Neural cell (in vitro differentiated cells): ENCODE results near the gene ANGPTL2. TPM values are rescaled to one million over a fixed set of nuclear protein-coding genes. Genes with fewer than 3 reads are reported as not detected.

Source experiments
- H2AFZ ChIP-seq: fragments of 200-600, 300-800 bp; sonication (generic), shearing (Covaris generic); 2 replicates; pipeline ENCODE4 v1.6.0; 2014; ENCODE audit warnings: low read depth, mild to moderate bottlenecking, antibody characterized with exemption, low read length, moderate library complexity
- H3F3A ChIP-seq: fragments of 200-600 bp; shearing (Covaris generic); 2 replicates; pipeline ENCODE4 v1.6.1; 2016; ENCODE audit warnings: mild to moderate bottlenecking, moderate library complexity, mixed read lengths, antibody characterized with exemption, low read length; ENCODE audit not compliant: insufficient read depth, poor library complexity, severe bottlenecking
- H3K27ac ChIP-seq: fragments of 200-600, 300-800 bp; sonication (generic), shearing (Covaris generic); 2 replicates; pipeline ENCODE4 v1.5.1; 2014; ENCODE audit warnings: mild to moderate bottlenecking, low read length, moderate library complexity
- H3K27me3 ChIP-seq: fragments of 300-800, 200-600 bp; sonication (generic), shearing (Covaris generic); 2 replicates; pipeline ENCODE4 v1.6.0; 2014; ENCODE audit warnings: mild to moderate bottlenecking, low read depth, low read length, moderate library complexity; ENCODE audit not compliant: insufficient read depth
- H3K36me3 ChIP-seq: fragments of 300-800, 200-600 bp; sonication (generic), shearing (Covaris generic); 2 replicates; pipeline ENCODE4 v1.5.1; 2014; ENCODE audit warnings: mild to moderate bottlenecking, antibody characterized with exemption, low read length, moderate library complexity; ENCODE audit not compliant: insufficient read depth
- H3K4me2 ChIP-seq: fragments of 300-800, 200-600 bp; sonication (generic), shearing (Covaris generic); 2 replicates; pipeline ENCODE4 v1.6.0; 2014; ENCODE audit warnings: mild to moderate bottlenecking, low read length
- H3K4me3 ChIP-seq: fragments of 300-800, 200-600 bp; sonication (generic), shearing (Covaris generic); 2 replicates; pipeline ENCODE4 v1.5.1; 2014; ENCODE audit warnings: mild to moderate bottlenecking, low read length, moderate library complexity
- H3K79me2 ChIP-seq: fragments of 200-600 bp; shearing (Covaris generic); replicated peaks from 2 replicates; pipeline ENCODE4 v1.6.0; 2014; ENCODE audit warnings: mild to moderate bottlenecking, low read length, moderate library complexity; ENCODE audit not compliant: insufficient read depth
- H3K9ac ChIP-seq: fragments of 300-800, 200-600 bp; sonication (generic), shearing (Covaris generic); 2 replicates; pipeline ENCODE4 v1.6.1; 2016; ENCODE audit warnings: mild to moderate bottlenecking, low read length, mixed read lengths
- H3K9me2 ChIP-seq: fragments of 200-600 bp; shearing (Covaris generic); 2 replicates; pipeline ENCODE4 v1.6.1; 2016; ENCODE audit warnings: mild to moderate bottlenecking, low read length, mixed read lengths; ENCODE audit not compliant: insufficient read depth
- H3K9me3 ChIP-seq: fragments of 200-600, 300-800 bp; sonication (generic), shearing (Covaris generic); 2 replicates; pipeline ENCODE4 v1.6.1; 2016; ENCODE audit warnings: mild to moderate bottlenecking, mixed run types, low read length, moderate library complexity, mixed read lengths
- H4K20me1 ChIP-seq: fragments of 200-600 bp; shearing (Covaris generic); 2 replicates; pipeline ENCODE4 v1.6.1; 2016; ENCODE audit warnings: mild to moderate bottlenecking, mixed run types; ENCODE audit not compliant: insufficient read depth
- EP300 ChIP-seq: fragments of 450-650 bp; conservative IDR thresholded peaks from 2 replicates; pipeline ENCODE4 v1.6.1; 2014; ENCODE audit warnings: antibody characterized with exemption, mild to moderate bottlenecking, moderate library complexity; ENCODE audit not compliant: poor library complexity, severe bottlenecking
- EZH2 ChIP-seq: fragments of 200-600, 300-800 bp; shearing (Covaris generic), sonication (generic); IDR thresholded peaks from 2 replicates; pipeline ENCODE4 v1.6.1; 2014; ENCODE audit warnings: antibody characterized with exemption, low read length, borderline replicate concordance, mild to moderate bottlenecking; ENCODE audit not compliant: insufficient read depth, poor library complexity, severe bottlenecking
- MXI1 ChIP-seq: fragments of 450-650 bp; conservative IDR thresholded peaks from 2 replicates; pipeline ENCODE4 v1.6.1; 2014; ENCODE audit warnings: antibody characterized with exemption, mild to moderate bottlenecking; ENCODE audit not compliant: poor library complexity, severe bottlenecking
- POLR2AphosphoS5 ChIP-seq: IDR thresholded peaks from 2 replicates; pipeline ENCODE4 v1.6.1; 2012
- RAD21 ChIP-seq: fragments of 450-650 bp; conservative IDR thresholded peaks from 2 replicates; pipeline ENCODE4 v1.6.1; 2014; ENCODE audit warnings: antibody characterized with exemption, mild to moderate bottlenecking, moderate library complexity
- SMC3 ChIP-seq: fragments of 450-650 bp; conservative IDR thresholded peaks from 2 replicates; pipeline ENCODE4 v1.6.1; 2014; ENCODE audit warnings: antibody characterized with exemption, mild to moderate bottlenecking, moderate library complexity; ENCODE audit not compliant: poor library complexity
- TAF1 ChIP-seq: IDR thresholded peaks from 2 replicates; pipeline ENCODE4 v1.6.1; 2012; ENCODE audit warnings: low read depth
- polyA plus RNA-seq: library from polyadenylated mRNA; depleted of rRNA; stranded (reverse); fragments of >200 nt; gene quantifications from 2 replicates; pipeline ENCODE4 v1.2.3, GENCODE V29; 2014
- TF ChIP-seq, protein P1 (sequence below): IDR thresholded peaks from 2 replicates; pipeline ENCODE4 v1.6.1; 2012; ENCODE audit warnings: borderline replicate concordance
- TF ChIP-seq, protein P2 (sequence below): fragments of 450-650 bp; IDR thresholded peaks from 2 replicates; pipeline ENCODE4 v1.5.1; 2014; ENCODE audit warnings: antibody characterized with exemption, mild to moderate bottlenecking, moderate library complexity; ENCODE audit not compliant: poor library complexity, severe bottlenecking

ANGPTL2 gene
- polyA plus RNA-seq, 1 donor from 2014 or later, result not detected

DNA sequence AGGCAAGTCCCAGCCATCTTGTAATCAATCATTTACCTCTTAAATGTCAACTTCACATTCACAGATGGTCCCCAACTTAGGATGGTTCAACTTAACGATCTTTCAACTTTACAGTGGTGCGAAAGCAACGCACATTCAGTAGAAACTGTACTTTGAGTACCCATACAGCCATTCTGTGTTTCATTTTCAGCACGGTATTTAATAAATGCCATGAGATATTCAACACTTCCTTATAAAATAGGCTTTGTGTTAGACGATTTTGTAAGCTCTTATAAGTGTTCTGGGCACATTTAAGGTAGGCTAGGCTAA, 47.1 kb upstream of the ANGPTL2 start:
- Histone ChIP-seq H3K36me3 (peaks cover 7% of the 10 kb centered on the region), H3K27me3 (no peaks in the 10 kb centered on the region), H3K4me2 (no peak overlapping the region), H3K79me2 (no peaks in the 10 kb centered on the region), H4K20me1 (no peaks in the 10 kb centered on the region), H3K9me3 (no peaks in the 10 kb centered on the region), H3K9ac (no peak overlapping the region), H3K4me3 (no peak overlapping the region), H3K27ac (no peak overlapping the region), H2AFZ (no peak overlapping the region), H3K9me2 (no peaks in the 10 kb centered on the region), H3F3A (no peaks in the 10 kb centered on the region)
- TF ChIP-seq, protein P1, sequence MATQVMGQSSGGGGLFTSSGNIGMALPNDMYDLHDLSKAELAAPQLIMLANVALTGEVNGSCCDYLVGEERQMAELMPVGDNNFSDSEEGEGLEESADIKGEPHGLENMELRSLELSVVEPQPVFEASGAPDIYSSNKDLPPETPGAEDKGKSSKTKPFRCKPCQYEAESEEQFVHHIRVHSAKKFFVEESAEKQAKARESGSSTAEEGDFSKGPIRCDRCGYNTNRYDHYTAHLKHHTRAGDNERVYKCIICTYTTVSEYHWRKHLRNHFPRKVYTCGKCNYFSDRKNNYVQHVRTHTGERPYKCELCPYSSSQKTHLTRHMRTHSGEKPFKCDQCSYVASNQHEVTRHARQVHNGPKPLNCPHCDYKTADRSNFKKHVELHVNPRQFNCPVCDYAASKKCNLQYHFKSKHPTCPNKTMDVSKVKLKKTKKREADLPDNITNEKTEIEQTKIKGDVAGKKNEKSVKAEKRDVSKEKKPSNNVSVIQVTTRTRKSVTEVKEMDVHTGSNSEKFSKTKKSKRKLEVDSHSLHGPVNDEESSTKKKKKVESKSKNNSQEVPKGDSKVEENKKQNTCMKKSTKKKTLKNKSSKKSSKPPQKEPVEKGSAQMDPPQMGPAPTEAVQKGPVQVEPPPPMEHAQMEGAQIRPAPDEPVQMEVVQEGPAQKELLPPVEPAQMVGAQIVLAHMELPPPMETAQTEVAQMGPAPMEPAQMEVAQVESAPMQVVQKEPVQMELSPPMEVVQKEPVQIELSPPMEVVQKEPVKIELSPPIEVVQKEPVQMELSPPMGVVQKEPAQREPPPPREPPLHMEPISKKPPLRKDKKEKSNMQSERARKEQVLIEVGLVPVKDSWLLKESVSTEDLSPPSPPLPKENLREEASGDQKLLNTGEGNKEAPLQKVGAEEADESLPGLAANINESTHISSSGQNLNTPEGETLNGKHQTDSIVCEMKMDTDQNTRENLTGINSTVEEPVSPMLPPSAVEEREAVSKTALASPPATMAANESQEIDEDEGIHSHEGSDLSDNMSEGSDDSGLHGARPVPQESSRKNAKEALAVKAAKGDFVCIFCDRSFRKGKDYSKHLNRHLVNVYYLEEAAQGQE, result no peak
- no peak for TF ChIP-seq POLR2AphosphoS5
- TF ChIP-seq MXI1, result no peak
- TF ChIP-seq EZH2, result no peak
- no peak for TF ChIP-seq EP300
- TF ChIP-seq, protein P2, sequence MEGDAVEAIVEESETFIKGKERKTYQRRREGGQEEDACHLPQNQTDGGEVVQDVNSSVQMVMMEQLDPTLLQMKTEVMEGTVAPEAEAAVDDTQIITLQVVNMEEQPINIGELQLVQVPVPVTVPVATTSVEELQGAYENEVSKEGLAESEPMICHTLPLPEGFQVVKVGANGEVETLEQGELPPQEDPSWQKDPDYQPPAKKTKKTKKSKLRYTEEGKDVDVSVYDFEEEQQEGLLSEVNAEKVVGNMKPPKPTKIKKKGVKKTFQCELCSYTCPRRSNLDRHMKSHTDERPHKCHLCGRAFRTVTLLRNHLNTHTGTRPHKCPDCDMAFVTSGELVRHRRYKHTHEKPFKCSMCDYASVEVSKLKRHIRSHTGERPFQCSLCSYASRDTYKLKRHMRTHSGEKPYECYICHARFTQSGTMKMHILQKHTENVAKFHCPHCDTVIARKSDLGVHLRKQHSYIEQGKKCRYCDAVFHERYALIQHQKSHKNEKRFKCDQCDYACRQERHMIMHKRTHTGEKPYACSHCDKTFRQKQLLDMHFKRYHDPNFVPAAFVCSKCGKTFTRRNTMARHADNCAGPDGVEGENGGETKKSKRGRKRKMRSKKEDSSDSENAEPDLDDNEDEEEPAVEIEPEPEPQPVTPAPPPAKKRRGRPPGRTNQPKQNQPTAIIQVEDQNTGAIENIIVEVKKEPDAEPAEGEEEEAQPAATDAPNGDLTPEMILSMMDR, result no peak
- no peak for TF ChIP-seq TAF1
- TF ChIP-seq SMC3, result no peak

DNA sequence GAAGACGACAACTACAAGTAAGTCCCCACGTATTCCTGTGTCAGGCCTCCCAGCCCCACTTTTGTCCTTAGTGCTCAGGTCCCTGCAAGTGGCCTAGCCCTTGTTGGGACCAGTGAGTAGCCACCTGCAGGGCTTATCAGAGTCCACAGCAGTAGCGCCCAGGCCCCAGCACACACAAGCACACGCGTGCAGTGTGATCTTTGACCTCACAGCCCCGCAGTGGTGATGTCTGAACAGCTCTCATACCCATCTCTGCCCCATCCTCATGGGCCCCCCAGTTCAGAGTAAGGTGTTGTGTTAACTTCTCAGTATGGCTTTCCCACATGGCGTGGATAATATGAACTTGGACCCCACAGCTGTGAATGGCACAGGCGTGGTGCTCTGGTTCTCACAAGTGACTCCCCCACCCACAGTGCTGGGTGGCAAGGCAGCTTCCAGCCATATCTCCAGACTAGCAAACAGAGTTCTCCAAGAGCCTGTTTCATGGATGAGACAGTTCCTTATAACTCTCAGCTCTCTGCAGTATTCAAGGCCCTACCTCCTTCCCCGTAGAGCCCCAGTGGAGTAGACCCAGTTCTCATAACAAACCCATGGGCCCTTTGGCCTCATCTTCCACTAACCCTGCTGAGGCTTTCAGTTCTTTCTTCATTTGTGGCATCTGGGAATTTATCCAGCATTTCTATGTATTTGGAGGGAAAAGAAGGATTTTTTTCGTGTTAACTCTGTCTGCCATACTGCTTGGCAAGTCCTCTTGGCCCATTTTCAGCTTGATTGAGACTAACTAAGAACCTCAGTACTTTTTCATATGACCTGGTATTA, 46.5 kb upstream of the ANGPTL2 start:
- H3K4me2 ChIP-seq, result no peak overlapping the region
- TF ChIP-seq SMC3 (no peak), EZH2 (no peak), EP300 (no peak), MXI1 (no peak), RAD21 (no peak), POLR2AphosphoS5 (no peak), TAF1 (no peak)
- TF ChIP-seq, protein P2, result no peak
- TF ChIP-seq, protein P1, result no peak
- no peaks in the 10 kb centered on the region for H3K79me2 ChIP-seq
- no peak overlapping the region for H3K27ac ChIP-seq
- no peak overlapping the region for H3K4me3 ChIP-seq
- no peaks in the 10 kb centered on the region for H3K9me2 ChIP-seq
- peaks cover 5% of the 10 kb centered on the region for H3K36me3 ChIP-seq
- no peak overlapping the region for H2AFZ ChIP-seq
- H4K20me1 ChIP-seq, result no peaks in the 10 kb centered on the region
- H3K27me3 ChIP-seq, result no peaks in the 10 kb centered on the region
- no peaks in the 10 kb centered on the region for H3K9me3 ChIP-seq
- H3K9ac ChIP-seq, result no peak overlapping the region
- no peaks in the 10 kb centered on the region for H3F3A ChIP-seq
